GM10847 (cell line): ENCODE measurements around the gene TTC39A.

Experiments
- POLR2A ChIP-seq: IDR thresholded peaks from 2 replicates; pipeline ENCODE4 v1.6.1; 2011; ENCODE audit not compliant: insufficient read length; ENCODE audit errors: extremely low read depth

TTC39A gene

GRCh38 chr1:51312718-51313117 is 17.6 kb downstream of the TTC39A start:
- no peak for TF ChIP-seq POLR2A

- no peak for TF ChIP-seq POLR2A
These were observed 18.5 kb downstream of the TTC39A start for GRCh38 chr1:51311826-51312225.

- TF ChIP-seq POLR2A, result no peak
These were observed 19.3 kb downstream of the TTC39A start for GRCh38 chr1:51310871-51311613.

GRCh38 chr1:51309291-51309690 is 21.1 kb downstream of the TTC39A start:
- no peak for TF ChIP-seq POLR2A

GRCh38 chr1:51308636-51309035 is 21.7 kb downstream of the TTC39A start:
- TF ChIP-seq POLR2A, result no peak

GRCh38 chr1:51306950-51307349 is 23.4 kb downstream of the TTC39A start:
- TF ChIP-seq POLR2A, result no peak

GRCh38 chr1:51305371-51305823 is 25.0 kb downstream of the TTC39A start:
- TF ChIP-seq POLR2A, result no peak

GRCh38 chr1:51304360-51304759 is 26.0 kb downstream of the TTC39A start:
- no peak for TF ChIP-seq POLR2A

GRCh38 chr1:51303751-51304251 is 26.6 kb downstream of the TTC39A start:
- TF ChIP-seq POLR2A, result no peak

GRCh38 chr1:51303315-51303714 is 27.0 kb downstream of the TTC39A start:
- no peak for TF ChIP-seq POLR2A

GRCh38 chr1:51302746-51303145 is 27.6 kb downstream of the TTC39A start:
- TF ChIP-seq POLR2A, result no peak

- TF ChIP-seq POLR2A, result no peak
These were observed 28.1 kb downstream of the TTC39A start for GRCh38 chr1:51302270-51302669.

GRCh38 chr1:51301844-51302162 is 28.6 kb downstream of the TTC39A start:
- TF ChIP-seq POLR2A, result no peak

GRCh38 chr1:51301152-51301843 is 29.1 kb downstream of the TTC39A start:
- TF ChIP-seq POLR2A, result no peak

GRCh38 chr1:51299981-51300670 is 30.2 kb downstream of the TTC39A start:
- TF ChIP-seq POLR2A, result no peak
